NCI-H446 treated with DMSO at 0.1 percent for 48 hours (cell line): ENCODE results near the gene TRIM43.
"Not testable (repeated sequence)": the region's sequence is repeated elsewhere in the genome, so short reads cannot be mapped to it uniquely, and the experiment has no call there.

Experiments
- DNase-seq: peaks from one replicate; lab custom pipeline; 2025; lab: John Stamatoyannopoulos, UW

The TRIM43 gene

DNA sequence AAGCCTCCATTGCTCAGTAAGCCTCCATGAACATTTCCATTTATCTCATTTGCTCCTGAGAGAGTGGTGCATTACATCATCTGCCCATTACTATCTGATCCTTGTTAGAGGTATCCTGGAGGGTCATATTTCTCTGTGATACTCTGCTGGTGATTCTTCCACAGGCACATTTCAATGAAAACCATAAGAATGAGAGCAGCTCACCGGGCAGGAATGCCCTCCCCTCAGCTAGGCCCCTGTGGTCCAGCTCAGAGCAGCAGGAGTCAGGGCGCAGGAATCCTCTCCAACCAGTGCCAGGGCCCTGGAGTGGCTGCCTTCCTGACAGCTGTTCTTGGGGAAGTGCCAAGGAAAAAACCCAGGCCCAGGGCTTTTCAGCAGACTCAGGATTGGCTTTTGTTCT lies 50.0 kb downstream of the TRIM43 start:
- not testable (repeated sequence) for DNase-seq

DNA sequence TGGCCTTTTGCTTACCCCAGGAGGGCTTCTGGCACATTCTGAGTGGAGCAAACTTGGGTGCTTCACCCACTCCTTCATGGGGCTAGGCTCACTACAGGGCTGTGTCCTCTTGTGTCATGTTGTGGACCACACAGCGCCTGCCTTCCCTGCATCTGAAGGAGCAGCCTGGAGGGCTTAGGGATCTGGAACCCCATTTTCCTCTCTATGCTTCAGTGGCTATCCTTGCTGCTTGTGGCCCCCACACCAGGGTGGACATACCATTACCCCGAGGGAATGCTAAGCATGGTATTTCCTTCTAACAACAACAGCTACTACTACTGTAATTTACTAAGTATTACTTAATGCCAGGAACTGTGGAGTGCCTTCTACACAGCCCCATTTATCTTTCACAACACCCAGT lies 50.6 kb downstream of the TRIM43 start:
- not testable (repeated sequence) for DNase-seq

- not testable (repeated sequence) for DNase-seq
Measured at GRCh38 chr2:95642951-95643350, 51.1 kb downstream of the TRIM43 start.

DNA sequence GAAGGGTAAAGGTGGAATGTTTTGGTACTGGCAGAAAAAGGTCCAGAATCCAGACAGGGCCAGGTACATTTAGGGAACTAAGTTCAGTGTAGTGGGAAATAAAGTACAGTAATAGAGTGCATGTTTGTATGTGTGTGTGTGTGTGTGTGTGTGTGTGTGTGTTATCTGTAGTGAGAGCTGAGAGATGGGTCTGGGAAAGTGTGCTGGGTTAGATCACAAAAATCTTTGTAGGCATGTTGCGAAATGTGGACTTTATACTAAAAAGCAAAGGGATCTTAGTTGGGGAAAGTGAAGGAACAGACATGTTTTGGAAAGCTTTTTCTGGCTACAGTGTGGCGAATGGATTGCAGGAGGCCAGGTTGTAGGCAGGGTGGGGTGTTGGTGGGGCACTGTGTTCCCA lies 53.5 kb downstream of the TRIM43 start:
- not testable (repeated sequence) for DNase-seq

DNA sequence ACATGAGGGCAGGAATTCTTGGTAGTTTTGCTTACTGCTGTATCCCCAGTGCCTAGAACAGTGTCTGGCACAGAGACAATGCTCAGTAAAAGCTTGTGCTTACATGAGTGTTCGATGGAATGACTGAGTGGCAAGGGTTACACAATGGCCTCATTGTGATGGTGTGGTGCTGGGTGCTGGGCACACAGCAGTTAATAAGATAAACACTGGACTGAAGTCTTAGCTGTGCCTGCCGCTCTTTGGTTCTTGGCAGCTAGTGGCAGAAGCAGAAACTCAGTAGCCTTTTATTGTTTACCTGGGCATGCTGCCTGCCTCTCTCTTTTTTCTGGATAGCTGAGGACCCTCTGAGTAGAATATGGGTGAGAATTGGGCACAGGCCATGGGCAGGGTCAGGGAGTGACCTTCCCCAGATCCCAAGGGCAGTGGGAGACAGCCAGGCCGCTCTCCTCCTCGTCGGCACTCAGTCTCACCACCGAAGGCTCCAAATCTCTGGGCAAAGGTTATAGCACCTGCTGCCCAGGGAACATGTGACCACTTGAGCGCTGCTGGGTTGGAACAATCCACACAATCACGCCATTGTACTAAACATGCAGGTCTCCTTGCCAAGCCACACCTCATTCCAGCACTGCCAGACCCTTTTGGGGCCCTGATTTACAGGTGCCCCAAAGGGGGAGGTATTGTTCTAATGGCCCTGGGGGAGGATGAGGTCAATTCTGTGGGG lies 54.6 kb downstream of the TRIM43 start:
- DNase-seq = not testable (repeated sequence)

- DNase-seq = not testable (repeated sequence)
Measured at GRCh38 chr2:95648894-95649544, 57.2 kb downstream of the TRIM43 start.
